ENCODE data around the gene PON1.

GRCh38 chr7:95255691-95256090 lies 68.6 kb downstream of the PON1 start:
- TF ChIP-seq CTCF (IDR thresholded peaks at IDR 0.05; ENCODE audit: low read depth, low read length) (no peak), EZH2phosphoT487 (IDR thresholded peaks at IDR 0.05; ENCODE audit: low read depth) (no peak)
